ENCODE results near the gene TRPC4AP.
"Not testable (repeated sequence)": the region's sequence is repeated elsewhere in the genome, so short reads cannot be mapped to it uniquely, and the experiment has no call there.

TRPC4AP gene

GRCh38 chr20:35052616-35053015, 40.0 kb downstream of the TRPC4AP start:
- not testable (repeated sequence) for DNase-seq

DNA sequence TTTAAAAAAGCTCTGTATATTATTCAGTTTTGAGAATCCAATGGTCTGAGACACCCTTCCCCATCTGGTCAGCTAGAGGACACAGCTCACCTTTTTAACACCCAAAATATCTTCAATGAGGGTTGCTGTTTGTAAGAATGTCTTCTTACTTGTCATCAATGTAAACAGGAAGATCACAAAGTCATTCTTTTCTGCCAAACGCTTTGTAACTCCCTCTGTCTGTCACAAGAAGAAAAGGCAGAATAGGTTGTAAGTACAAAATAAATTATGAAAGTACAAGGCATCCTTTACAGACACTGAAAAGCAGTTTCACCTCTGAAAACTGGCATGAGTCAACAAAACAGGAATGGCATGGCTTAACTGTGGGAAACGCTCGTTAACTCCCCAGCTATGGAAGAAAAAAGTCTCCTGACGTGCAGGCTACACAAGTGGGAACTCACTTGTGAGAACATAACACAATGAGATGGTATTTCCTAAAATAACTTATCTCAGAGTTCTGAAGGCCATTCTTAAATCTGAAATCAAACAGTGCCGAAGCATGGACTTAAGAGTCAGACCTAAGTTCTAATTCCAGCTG, 42.7 kb downstream of the TRPC4AP start:
- DNase-seq: no peak

GRCh38 chr20:35048739-35049138, 43.9 kb downstream of the TRPC4AP start:
- DNase-seq: no peak

DNA sequence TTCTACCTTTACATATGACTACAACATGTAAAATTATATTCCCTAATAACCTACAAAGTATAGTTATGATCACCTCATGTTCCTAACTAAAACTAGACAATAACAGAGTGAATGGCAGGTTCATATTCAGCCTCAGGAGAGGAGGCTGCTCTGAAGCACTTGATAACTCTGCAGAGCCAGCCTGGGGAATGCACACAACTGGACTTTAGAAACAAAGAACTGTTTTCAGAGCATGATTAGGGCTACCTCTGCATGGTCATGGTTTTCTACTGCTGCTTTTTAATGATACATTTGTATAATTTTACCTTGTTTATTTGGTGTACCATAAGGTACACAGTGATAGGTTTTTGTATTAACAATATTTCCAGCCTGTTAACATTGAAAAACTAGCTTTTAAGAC, 50.3 kb downstream of the TRPC4AP start:
- no peak for DNase-seq

DNA sequence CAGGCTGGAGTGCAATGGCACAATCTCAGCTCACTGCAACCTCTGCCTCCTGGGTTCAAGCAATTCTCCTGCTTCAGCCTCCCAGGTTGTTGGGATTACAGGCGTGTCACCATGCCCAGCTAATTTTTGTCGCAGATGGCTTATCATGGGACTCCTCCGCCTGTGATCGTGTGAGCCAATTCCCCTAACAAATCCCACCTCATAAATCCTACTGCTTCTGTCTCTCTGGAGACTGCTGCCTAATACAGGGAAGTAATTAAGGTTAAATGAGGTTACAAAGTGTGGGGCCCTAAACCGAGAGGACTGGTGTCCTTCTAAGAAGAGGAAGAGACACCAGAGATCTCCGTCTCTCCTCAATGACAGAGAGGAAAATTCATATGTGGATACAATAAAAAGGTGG, 52.0 kb downstream of the TRPC4AP start:
- no peak for DNase-seq

DNA sequence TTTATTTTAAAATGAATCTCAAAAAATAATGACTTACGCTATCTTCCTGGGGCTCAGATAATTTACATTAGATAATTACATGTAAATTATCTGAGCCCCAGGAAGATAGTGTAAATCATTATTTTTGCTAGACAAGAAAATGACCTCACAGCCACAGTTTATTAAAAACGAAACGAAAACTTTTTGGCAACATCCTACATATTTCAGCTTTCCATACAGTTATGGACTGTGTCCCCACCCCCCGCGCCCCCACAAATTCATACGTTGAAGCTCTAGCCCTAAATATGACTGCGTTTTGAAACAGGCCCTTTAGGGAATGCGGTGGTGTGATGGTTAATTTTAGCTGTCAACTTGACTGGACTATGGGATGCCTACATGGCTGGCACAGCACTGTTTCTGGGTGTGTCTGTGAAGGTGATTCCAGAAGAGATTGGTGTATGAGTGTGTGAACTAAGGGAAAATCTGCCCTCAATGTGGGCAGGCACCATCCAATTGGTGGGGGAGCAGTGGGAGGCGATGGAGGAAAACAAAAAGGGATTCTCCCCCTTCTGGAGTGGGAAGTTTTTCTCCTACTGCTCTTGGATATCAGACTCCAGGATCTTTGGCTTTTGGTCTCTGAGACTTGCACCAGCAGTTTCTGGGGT, 52.6 kb downstream of the TRPC4AP start:
- no peak for DNase-seq

- no peak for DNase-seq
Measured at GRCh38 chr20:35039146-35039545, 53.5 kb downstream of the TRPC4AP start.

DNA sequence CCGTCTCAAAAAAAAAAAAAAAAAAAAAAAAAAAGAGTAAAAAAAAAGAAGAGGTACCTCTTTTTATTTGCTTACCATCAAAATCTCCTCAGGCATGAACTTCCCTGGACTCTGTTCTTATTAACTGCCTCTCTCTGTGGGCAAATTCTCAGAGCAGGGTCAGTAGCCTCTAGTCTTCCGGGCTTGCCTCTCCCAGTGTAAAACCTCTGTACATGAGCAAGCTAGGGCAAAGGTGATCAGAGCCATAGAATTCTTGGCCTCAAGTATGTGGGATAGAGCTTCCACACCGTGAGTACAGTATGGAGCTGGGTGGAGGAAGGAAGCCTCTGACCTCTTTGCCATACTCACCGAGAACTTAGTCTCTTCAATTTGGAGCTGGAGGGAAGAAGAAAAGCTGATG, 58.5 kb downstream of the TRPC4AP start:
- no peak for DNase-seq

DNA sequence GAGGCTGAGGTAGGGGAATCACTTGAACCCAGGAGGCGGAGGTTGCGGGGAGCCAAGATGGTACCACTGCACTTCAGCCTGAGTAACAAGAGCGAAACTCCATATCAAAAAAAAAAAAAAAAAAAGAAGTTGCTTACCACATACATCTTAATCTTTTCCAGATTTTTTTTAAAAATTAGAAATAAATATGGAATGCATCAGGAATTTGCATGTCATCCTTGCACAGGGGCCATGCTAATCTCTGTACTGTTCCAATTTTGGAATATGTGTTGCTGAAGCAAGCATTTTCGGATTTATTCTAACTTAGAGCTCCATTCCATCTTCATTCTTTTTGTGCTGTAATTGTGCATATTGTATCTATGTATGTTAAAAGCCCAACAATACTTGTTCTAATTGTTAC, 62.5 kb downstream of the TRPC4AP start:
- no peak for DNase-seq

GRCh38 chr20:35027301-35027700, 65.3 kb downstream of the TRPC4AP start:
- DNase-seq: no peak

DNA sequence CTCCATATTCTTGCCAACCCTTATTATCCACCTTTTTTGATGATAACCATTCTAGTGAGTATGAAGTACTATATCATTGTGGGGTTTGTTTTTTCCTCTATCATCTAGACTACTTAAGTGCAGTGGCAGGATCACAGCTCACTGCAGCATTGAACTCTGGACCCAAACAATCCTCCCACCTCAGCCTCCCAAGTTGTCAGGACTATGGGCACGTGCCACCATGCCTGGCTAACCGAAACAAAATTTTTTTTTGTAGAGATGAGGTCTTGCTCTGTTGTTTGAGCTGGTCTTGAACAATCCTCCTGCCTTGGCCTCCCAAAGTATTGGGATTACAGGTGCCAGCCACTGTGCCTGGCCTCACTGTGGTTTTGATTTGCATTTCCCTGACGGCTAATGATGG, 67.5 kb downstream of the TRPC4AP start:
- no peak for DNase-seq

DNA sequence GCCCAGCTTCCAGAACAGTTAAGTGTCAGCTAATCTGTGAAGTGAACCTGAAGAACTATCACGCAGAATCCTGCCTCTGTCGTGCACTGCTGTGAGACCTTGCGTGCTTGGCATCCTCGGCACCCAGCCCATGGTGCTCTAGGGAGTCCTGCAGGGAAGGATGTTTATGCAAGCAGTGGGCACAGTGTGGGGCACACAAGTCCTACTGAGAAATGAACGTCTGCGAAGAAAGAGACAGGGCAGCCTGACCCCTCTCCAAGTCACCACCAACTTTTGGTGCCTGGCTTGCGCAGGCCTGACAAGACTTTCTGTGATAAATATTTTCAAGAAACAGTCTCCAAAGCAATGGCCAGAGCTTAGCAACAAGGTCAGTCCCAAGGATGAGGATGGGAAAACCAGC, 69.0 kb downstream of the TRPC4AP start:
- DNase-seq: no peak

DNA sequence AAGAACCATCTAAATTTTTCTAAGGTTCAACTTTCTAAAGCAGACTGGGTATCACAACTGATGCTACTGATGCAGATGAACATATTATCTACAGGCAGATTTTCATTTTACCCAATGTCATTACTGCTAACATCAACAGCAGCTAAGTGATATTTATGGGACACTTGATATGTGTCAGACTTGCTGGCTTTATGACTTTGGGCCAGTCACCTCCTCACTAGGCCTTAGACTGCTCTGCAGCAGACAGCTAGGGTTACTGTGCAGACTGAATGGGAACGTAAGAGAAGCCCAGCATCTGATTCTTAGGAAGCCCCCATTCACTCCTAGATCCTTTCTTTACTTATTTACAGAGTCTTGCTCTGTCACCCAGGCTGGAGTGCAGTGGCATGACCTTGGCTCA, 70.8 kb downstream of the TRPC4AP start:
- DNase-seq: no peak

DNA sequence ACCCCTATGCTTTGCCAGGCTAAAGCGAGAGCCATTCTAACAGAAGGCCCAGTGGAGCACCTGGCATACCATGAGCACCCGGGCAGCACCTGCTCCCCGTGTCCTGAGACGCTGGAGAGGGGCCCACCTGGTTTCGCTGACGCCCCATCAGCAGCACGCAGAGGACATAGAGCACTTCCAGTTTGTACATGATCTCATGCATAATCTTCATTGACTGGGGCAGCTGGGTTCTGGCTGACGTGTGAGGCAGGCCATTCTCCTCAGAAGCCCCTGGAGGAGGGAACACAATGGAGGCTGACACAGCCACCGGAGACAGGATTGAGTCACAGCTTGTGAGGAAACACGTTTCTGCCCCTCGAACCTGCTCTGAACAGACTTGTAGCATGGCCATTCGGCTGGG, 71.5 kb downstream of the TRPC4AP start:
- DNase-seq: no peak

DNA sequence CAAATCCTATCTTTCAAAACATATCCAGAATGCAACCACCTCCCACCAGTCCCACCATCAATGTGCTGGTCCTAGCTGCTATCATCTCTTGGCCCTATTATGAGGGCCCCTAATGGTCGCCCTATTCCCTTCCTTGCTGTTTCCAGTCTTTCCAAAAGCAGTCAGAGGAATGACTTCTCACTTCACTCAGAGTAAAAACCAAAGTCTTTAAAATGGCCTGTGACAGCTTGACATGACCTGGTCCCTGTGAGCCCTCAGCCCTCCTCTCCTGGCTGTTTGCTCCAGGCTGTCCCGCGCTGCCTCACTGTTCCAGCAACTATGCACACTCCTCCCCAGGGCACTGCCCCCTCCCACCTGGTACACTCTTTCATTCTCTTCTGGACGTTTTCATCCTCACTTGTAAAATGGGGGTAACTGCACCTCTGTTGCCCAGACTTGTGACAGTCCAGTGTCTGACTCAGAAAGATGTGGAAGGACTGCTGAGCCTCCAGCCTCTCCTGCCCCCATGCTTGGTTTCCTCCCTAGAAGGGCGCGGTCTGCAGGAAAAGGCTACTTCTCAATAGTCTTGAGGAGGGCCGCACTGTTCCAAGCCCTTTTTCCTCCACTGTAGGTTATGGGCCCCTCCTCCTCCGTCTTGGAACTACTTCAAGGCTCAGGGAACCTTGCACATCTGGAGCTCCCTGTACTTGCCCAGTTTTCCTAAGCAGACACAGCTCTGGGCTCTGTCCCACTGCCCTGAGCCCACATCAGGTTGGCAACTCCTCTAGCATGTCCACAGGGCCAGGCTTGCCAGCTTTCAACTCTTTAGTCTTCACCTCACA, 72.3 kb downstream of the TRPC4AP start:
- DNase-seq: no peak

DNA sequence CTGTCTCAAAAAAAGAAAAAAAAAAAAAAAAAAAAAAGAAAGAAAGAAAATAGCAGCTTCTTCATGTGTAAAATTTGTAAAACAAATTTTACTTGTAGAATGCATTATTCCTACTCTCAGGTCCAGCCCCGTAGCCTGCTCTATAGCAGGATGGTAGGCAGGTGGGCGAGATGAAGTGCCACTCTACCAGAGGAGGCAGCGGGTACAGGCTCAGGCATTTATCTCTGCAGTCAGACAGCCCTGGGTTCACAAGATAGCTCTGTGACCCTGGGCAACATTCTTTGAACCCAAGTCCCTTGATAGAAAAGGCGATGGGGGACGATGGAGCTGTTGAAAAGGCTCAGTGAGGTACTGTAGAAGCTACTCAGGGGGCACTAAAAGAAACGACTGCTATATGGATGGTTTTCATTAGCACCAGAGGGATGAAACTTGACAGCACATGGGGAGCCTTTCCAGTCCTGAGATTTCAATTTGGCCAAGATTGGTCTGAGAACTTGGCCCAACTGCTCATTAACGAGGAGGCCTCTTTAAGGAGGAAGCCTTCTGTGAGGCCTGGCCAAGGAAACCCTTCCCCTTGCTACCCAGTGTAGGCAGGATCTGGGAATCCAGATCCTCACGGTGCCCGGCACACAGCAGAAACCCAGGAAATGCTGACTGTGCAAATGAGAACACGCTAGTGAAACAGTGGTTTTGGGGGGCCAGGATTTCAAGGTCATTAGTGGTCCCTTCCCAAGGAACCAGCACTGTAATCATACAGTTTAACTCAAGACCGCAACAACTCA, 73.8 kb downstream of the TRPC4AP start:
- DNase-seq: no peak

DNA sequence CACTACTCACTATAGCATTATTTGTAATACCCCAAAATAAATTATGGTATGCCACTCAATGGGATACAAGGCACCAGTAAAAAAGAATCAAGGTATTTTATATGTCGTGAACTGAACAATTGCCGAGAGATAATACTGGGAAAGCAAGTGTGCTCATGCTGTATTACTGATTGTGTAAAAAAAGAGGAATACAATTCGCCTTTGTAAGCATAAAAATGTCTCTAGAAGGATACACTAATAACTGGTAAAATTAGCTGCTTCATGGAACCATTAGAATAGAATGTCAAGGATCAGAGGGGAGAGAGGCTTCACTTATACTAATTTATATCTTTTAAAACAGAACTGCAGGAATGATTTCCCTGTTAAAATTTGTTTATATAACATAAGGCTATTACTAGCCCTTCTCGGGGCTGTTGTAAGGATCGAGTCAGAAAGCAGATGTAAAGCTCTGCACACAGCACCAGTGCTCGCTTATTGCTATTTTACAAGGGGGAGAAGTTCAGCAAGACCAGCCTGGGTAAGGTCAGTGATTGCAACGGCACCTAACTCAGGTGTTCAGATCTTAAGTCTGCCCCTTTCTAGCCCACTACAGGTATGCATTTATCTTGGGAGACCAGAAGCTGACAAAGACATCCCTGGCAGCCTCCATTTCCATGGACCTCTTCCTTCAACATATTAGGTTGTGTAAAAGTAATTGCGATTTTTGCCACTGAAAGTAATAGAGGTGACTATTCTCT, 75.3 kb downstream of the TRPC4AP start:
- DNase-seq: no peak

GRCh38 chr20:35015863-35016193, 76.8 kb downstream of the TRPC4AP start:
- no peak for DNase-seq

- DNase-seq: no peak
Measured at GRCh38 chr20:35014537-35014936, 78.1 kb downstream of the TRPC4AP start.

GRCh38 chr20:35013421-35014411, 78.9 kb downstream of the TRPC4AP start:
- no peak for DNase-seq

GRCh38 chr20:35012227-35013069, 80.2 kb downstream of the TRPC4AP start:
- no peak for DNase-seq
